HG02884 (cell line): ENCODE data around the gene OR51E2.
"Not testable (repeated sequence)": the region's sequence is repeated elsewhere in the genome, so short reads cannot be mapped to it uniquely, and the experiment has no call there.

Source experiments
- ATAC-seq: cut with Tn5 transposase; IDR thresholded peaks from one replicate; pipeline ENCODE4 v1.9.1; 2021; ENCODE audit warnings: mild to moderate bottlenecking, moderate library complexity; ENCODE audit not compliant: unreplicated experiment

OR51E2 gene, protein sequence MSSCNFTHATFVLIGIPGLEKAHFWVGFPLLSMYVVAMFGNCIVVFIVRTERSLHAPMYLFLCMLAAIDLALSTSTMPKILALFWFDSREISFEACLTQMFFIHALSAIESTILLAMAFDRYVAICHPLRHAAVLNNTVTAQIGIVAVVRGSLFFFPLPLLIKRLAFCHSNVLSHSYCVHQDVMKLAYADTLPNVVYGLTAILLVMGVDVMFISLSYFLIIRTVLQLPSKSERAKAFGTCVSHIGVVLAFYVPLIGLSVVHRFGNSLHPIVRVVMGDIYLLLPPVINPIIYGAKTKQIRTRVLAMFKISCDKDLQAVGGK

DNA sequence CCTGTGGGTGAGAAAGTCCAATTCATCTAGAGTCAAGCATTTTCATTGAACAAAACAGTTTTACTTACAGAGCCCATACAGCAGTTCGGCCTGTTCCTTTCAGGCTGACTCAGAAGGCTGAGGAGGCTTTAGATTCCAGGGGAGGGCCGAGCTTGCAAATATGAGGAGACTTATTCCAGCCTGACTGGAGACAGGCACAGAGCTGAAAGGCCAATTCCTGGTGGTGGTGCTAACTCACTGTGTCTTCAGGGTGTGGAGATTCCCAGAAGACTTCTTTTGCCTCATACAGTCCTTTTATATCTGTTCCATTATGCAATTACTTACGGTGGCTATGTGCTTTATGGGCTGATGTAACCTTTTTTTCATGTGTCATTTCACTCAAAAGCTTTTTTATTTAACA lies at the start of gene OR51E2:
Gene OR51E2, minus strand, starts transcription at position 269 of the 400 bp plus-strand sequence. CDS start 15,142 bp downstream, outside the sequence.
- no peak for ATAC-seq

DNA sequence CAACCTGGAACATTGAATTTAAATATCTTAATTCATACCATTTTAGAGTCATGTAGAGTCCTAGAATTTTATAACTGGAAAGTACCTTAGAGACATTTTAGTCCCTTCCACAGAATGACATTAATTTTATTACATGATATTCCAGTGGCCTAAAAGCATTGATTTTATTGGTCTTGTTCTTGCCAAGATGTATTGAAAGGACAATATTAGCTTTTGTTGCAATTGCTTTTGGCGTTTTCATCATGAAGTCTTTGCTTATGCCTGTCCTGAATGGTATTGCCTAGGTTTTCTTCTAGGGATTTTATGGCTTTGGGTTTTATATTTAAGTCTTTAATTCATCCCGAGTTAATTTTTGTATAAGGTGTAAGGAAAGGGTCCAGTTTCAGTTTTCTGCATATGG lies 43.1 kb upstream of the OR51E2 start:
- no peak for ATAC-seq

DNA sequence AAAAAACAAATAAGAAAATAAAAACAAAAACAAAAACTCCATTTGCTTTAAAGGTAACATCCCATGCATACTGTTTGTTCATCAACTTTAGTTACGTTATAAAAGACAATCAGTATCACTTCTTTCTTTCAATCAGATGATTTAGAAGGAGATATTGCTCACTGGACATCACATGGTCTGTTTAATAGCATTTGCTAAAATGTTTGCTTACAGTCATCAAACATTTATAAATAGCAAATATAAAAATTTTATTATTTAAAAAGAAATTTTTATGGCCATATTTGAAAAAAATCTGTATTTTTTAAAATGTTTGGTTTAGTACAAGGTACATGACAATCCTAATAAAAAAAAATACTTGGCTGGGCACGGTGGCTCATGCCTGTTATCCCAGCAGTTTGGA lies 29.5 kb upstream of the OR51E2 start:
- ATAC-seq = no peak

DNA sequence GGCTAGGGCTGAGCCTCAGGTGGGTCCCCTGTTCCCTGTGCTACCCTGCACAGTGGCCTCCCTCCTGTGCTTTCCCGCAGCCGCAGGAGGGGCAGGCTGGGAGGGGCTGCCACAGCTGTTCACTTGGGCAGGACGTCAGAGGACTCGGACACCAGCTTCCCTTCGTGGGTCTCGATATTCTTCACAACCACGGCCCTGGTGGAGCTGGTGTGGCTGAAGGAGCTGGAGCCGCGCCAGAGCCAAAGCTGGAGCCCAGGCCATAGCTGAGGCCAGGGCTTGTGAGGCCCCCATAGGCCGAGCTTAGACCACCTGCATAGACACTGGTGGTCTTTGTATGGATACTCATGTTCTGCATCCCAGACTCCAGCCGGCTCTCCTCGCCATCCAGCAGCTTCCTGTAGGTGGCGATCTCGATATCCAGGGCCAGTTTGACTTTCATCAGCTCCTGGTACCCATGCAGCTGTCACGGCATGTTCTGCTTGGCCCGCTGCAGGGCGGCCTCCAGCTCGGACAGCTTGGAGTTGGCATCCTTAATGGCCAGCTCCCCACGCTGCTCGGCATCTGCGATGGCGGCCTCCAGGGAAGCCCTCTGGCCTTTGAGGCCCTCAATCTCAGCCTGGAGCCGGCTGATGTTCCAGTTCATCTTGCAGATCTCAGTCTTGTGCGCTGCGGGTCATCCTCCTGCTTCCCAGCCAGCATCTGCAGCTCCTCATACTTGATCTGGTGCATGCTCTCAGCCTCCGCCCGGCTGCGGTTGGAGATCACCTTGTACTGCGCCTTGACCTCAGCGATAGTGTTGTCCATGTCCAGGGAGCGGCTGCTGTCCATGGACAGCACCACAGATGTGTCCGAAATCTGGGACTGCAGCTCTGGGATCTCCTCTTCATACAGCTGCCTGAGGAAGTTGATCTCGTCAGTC lies 25.2 kb upstream of the OR51E2 start:
- ATAC-seq = not testable (repeated sequence)

DNA sequence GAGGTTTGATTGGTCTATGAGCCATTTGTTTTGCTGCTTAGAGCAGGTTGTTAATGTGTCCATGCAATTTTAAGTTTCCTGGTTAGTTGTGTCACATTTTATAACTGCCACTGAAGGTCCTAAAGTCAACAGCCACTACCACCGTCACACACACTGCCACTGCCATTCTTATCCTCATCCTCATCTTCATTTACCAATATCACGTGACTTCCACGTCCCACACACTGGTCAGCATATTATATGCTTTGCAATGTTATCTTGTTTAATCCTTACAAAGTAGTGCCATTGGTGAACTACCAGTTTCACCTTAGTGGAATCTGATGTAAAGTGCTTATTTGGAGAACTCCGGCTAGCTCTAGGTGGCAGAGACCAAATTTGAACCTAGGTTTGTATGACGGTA lies 16.6 kb upstream of the OR51E2 start:
- no peak for ATAC-seq

DNA sequence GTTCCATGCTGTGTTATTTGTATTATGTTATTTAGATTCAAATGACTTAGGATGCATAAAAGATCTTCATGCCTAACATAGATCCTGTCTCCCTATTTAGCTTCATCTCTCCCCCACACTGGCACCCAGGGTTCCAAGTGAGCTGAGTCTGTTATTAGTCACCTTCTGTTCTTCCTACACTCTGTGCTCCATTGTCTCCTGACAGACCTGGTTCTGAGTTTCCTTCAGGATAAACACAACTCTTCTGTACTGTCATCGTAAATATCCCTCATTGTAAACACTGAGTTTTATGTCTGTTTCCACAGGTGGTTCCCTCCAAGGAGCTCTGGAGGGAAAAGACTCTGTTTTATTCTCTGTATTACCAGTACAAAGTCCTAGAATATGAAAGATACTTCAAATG lies 15.6 kb upstream of the OR51E2 start:
- no peak for ATAC-seq

DNA sequence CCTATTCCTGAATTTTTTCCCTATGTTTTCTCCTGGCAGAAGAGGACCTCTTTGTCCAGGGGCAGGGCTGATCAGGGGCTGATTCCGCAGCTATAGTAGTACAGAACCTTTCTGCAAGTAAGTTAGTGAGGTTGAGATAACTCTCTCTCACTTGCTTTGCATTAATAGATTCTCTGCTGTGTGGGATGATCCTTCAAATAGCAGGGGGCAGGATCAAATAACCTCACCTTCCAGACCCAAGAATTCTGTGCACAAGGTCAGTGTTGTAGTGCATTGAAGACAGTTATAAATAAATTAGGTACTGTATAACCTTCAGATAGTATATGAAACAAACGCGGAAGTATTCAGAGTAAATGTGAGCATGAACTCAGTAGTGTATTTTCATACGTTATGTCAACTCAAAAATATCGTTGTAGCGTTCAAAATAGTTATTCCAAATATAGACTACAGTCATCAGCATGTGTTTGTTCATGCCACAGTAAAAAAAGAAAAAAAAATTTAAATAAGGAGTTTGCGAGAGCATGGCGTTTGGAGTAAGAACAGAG lies 7.2 kb upstream of the OR51E2 start:
- no peak for ATAC-seq

DNA sequence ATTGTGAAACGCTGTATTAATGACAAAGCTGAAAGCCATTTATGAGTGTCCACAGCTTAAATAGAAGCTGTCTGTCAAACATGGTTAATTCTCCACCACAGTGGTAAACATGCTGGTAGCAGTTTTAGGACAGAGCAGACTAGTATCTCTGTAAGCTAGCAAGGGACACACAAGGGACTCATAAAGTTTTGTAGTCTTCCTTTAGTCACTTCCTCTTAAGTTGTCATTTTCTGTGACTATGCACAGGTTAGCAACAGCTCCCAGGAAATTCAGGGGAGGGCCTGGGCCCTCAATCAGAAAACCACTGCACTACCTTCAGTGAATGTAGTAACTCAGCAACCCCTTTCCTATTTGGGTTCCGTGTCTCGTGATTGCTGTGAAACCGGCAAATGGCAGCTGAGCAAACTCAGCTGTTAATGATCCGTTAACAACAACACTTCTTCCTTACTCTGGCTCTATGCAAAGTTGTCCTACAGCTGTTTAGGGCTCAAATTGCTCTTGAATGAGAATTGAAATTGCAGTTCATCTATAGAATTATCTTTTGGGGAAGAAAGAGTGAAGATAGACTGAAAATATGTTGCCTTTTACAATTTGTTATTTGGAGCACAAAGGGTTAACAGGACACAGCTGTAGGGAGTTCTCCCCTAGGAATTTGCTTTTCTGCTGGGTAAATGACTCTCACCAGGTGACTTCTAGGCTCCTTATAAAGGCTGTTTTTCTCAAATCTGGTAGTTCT lies 6.6 kb upstream of the OR51E2 start, which contains the start of gene MMP26:
Gene MMP26, plus strand, starts transcription at position 731 of the 736 bp plus-strand sequence.
- no peak for ATAC-seq

DNA sequence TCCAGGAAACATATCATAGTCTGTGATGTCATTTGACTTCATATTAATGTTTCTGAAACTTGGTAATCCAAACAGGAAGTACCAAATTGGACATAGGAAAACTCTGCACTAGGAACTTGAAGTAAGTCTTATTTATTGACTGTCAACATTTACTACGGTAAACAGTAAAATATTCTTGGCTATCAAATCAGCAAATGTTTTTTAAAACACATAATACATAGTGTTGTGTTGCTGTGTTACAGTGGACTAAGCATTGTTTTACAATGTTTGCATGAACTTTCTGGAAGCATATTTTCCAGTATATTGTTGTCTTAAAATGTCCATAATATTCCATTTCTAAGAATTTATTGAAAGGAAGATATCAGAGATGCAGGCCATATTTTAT lies 2.8 kb upstream of the OR51E2 start:
- ATAC-seq = no peak

DNA sequence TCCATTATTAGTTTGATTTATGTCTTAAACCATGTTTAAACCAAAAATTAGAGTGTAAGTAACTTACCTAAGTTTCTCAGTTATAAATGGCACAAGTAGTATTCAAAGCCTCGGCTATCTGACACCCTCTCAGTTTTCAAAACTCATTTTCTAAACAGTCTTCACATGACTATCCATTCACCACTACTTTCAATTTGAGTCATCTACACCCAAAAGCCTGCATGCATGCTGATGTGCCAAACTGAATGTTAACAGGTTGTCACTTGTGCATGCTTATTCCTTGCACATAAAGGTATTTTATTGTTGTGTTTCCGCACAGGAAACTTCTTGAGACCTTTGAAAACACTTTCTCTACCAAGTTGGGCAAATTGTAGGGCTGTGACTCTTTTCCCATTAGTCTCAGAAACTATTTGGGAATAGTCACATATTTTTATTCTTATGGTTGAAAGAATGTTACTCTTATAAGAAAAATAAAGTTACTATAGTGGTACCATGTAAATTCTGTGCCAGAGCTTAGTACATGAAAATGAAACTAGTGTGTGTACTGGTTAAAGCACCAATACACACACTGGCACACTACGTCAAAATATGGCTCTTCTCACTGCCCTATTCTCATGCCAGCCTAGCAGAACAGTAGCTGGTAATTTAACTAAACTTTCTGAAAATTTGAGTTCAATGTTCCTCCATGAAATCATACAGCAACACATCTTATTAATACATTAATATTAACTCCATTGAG lies 2.2 kb upstream of the OR51E2 start:
- ATAC-seq = peak; percentile 94

DNA sequence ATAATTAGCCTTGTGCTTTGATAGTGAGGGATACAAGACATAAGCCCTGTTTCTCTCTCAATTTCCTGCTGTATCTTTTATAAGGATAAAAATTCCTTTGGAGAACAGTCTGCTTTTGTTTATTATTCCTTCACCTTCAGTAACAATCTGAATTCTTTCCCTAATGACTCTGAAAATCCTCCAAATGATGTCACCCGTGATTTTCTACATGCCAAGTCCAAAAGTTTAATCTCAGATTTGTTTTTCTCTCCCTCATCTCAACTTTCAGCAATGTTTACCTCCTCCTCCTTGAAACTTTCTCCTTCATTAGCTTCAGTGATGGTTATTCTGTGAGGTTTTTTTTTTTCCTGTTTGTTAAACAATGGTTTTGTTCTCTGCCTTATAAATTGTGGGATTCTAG lies 2.2 kb downstream of the OR51E2 start:
- no peak for ATAC-seq

DNA sequence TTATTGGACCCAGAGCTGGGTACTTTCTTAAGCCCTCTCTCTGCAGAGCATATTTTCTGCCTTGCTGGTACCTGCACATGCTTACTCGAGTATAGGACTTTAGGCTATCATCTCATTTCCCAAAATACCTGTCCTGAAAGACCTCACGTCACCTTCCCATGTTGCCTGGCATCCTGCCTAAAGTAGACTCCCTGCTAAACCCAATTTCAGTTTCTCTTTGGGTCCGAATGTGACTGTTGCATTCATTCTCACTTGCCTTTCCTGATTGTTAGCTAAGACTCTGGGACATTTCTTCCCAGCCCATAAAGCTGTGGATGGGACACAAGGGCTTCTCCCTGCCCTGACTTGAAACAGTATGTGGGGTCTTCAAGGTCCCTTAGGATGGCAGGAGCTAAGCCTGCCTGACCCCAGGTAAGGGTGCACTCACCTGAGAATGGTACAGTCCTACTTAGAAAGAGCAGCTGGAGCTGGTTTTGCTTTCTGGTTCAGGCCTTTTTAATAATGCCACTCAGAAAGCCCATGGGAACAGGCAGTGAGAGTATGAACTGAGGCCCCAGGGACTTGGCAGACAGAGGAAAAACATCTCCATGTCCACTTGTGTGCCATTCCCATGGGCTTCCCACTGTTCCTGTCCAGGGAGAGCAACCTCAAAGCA lies 12.9 kb downstream of the OR51E2 start:
- ATAC-seq = no peak

DNA sequence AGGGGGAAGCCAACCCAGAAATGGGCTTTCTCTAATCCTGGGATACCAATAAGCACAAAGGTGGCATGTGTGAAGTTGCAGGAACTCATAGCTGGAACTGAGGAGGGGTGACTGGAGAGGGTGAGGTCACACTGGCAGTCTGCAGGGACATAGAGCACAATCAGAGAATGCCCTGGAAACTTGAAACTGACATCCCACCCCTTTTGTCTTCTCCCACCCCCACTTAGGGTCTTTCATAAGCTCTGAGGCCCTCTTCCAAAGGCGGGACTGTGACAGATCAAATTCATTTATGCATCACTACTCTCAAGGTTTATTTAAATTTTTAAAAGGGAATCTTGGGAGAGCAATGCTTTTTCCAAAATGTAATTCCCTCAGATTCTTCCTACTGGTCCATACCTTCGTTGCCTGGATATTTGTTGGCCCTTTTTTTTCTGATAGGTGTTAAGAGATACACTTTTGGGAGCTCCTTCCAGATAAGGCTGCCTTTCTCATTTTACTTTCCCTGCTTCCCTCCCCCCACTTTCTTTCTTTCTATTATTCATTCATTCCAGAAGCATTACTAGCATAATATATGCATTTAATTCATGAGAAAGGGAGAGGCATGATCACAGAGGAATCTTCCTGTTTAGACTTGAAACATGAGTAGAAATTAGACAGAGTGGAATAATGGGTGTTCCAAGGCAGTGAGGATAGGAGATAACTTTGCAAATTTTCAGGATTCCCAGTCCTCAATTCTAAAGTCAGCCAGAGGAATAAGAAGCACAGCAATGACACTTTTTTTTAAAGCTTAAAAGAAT lies 14.8 kb downstream of the OR51E2 start:
- no peak for ATAC-seq

DNA sequence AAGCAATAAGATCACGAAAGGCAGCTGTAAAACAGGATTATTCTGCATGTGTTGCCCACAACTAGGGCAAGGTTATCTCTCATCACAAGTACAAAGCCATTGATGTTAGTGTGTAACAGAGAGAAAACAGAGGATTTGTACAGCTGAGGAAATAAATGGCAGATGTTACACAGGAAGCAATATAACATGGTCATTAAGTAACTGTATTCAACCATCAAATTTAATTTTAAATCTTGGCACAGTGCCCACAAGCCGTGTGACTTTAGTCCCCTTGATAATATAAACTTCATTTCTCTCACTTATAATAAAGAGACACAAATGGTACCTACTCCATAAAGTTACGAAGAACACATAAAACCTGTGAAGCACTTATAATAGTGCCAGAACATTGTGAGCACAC lies 17.3 kb downstream of the OR51E2 start:
- ATAC-seq = no peak

DNA sequence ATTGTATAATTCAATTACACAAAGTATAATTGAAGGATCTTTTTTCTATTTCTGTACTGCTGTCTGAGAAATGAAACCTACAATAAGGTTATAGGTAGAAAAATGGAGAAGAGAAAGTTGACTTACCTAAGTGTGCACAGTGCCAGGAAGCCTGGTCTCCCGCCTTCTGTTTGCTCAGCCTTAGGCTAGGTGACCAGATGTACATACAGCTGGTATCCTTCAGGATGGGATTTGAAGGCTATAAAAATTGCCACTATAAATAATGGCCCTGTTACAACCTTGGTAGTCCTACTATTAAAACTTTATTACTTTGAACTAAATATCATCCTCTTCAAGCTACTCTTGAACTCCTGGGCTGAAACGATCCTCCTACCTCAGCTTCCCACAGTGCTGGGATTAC lies 19.7 kb downstream of the OR51E2 start:
- no peak for ATAC-seq

DNA sequence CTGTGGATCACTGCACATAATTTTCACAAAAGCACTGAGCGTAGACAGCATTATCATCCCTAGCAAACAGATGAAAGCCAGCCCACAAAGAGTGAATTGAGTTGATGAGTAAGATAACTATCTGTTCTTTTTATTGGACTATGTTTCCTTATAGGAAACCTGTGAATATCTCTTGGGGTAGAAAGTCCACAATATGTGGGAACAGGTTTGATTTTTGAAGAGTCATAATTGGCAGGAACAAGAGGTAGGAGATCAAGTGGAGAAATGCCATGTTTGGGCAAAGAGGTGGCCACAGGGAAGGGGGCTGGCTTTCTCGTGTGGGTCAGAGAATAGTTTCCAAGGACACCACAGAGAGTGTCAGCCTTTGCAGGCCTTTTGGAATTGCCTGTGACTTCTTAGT lies 23.9 kb downstream of the OR51E2 start:
- no peak for ATAC-seq

DNA sequence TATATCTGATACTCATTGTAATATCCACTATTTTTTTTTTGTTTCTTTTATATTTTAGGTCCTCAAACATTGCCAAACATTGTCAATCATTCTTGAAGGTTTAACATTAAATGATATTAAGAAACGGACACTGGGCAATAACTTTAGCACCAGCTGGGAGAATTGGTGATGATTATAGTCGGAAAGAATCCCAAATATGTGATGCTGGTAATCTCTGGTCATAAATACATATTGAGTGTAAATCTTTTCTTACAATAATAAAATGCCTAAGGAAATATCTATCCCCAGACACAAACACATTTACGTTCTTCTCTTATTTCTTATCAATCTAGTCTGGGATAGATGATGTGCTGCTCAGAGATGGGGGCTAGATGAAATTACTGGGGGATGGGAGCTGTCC lies 25.2 kb downstream of the OR51E2 start:
- ATAC-seq = no peak

DNA sequence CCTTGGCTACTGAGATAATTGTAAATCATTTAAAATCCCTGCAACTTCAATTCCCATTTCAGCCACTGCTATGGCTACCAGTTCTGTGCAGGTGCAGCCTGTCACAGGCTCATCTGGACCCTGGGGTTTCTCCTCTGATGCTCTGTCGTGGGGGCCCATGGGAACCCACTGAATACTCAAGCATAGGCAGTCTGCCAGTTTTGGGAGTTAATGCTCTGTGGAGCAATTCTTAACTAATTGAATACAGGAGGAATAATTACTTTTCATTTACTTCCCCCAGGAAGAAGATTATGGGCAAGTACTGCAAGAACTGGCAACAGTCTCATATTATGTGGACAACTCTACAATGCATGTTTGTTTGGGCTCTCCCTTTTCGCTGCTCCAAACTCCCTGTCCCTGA lies 25.9 kb downstream of the OR51E2 start:
- ATAC-seq = no peak

DNA sequence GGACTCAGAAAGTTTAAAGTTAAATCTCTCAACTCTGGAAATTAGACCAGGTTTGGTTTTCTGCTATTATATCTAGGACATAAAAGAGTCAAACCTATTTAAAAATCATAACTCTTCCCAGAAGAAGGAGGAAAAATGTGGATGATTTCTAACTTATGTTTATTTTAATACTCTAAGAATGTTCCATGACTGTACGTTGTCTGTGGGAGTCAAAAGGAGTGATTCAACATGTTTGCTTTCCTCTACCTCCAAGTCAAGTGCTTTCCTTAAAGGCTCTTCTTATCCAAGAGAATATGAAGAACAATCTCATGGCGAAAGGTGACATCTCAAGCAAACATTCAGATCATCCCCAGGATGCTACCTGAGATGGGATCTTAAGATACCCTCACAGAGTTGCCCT lies 32.2 kb downstream of the OR51E2 start:
- no peak for ATAC-seq
